H1 (cell line): Measurements from ENCODE around the gene PLSCR3. TPM values are rescaled to one million over a fixed set of nuclear protein-coding genes. Genes with fewer than 3 reads are reported as not detected.

Experiments used
- ASH2L ChIP-seq: fragments of 200-600, 300-600 bp; sonication (generic); IDR thresholded peaks from one replicate; pipeline ENCODE4 v1.7.1; 2017; ENCODE audit warnings: low read length
- CBX5 ChIP-seq: fragments of 300-800, 300-1000 bp; sonication (generic); IDR thresholded peaks from 2 replicates; pipeline ENCODE4 v1.7.1; 2016; ENCODE audit warnings: antibody characterized with exemption, low read length, low read depth
- CREB1 ChIP-seq: IDR thresholded peaks from 2 replicates; pipeline ENCODE4 v1.6.1; 2012; ENCODE audit warnings: inconsistent platforms
- CTBP2 ChIP-seq: IDR thresholded peaks from 2 replicates; pipeline ENCODE4 v1.7.0; 2011; ENCODE audit warnings: borderline replicate concordance, mild to moderate bottlenecking, moderate library complexity, mixed read lengths, low read length; ENCODE audit not compliant: insufficient read depth, insufficient read length
- EP300 ChIP-seq, 2 experiments: IDR thresholded peaks; 1 replicate in 1 of 2; 2 replicates in 1 of 2; pipeline ENCODE4 v1.6.1; 2011 to 2012; ENCODE audit warnings: low read depth in 2 of 2, low read length in 2 of 2, mild to moderate bottlenecking in 2 of 2, borderline replicate concordance in 1 of 2, inconsistent platforms in 1 of 2, moderate library complexity in 1 of 2
- FOSL1 ChIP-seq: IDR thresholded peaks from 2 replicates; pipeline ENCODE4 v1.6.1; 2011; ENCODE audit warnings: mild to moderate bottlenecking, low read depth, low read length, moderate library complexity; ENCODE audit not compliant: insufficient read depth
- KDM1A ChIP-seq: fragments of 200-600, 300-600 bp; sonication (generic); IDR thresholded peaks from 2 replicates; pipeline ENCODE4 v1.7.1; 2016; ENCODE audit warnings: mild to moderate bottlenecking, low read length, borderline replicate concordance
- SAP30 ChIP-seq: fragments of 300-600 bp; sonication (generic); IDR thresholded peaks from 2 replicates; pipeline ENCODE4 v1.7.1; 2012; ENCODE audit warnings: low read length, moderate library complexity, mild to moderate bottlenecking, inconsistent platforms; ENCODE audit not compliant: insufficient read depth, insufficient replicate concordance
- SIRT6 ChIP-seq: IDR thresholded peaks from one replicate; pipeline ENCODE4 v1.7.1; 2012; ENCODE audit warnings: low read length, inconsistent platforms
- polyA plus RNA-seq, 7 experiments: library from polyadenylated mRNA; depleted of rRNA in 3 of 7; stranded (reverse) in 5 of 7; unstranded in 2 of 7; fragments of >200 nt in 5 of 7; fragments of 200-250 nt in 2 of 7; gene quantifications; 1 replicate in 5 of 7; 2 replicates in 1 of 7; 4 replicates in 1 of 7; pipeline versions ENCODE4 v1.2.1 to v1.2.3, GENCODE V29; 2011 to 2013; ENCODE audit warnings: missing spikeins in 2 of 7, mixed read lengths in 2 of 7
- total RNA-seq: library from RNA; stranded (reverse); fragmentation: NEBNext Ultra II Directional; extraction: Animal tissue kit (Norgen Biotek cat#: 25700); gene quantifications from 2 replicates; pipeline ENCODE4 v1.2.1, GENCODE V29; 2021
- TF ChIP-seq, protein P1 (sequence below): IDR thresholded peaks from 2 replicates; pipeline ENCODE4 v1.6.1; 2012; ENCODE audit warnings: inconsistent platforms

Gene PLSCR3
- total and polyA plus RNA-seq, 2 of the 8 experiments (the other 6 are each of a cell fraction or from before 2014, with no cell fraction given), result 36.1 to 38.7 TPM

DNA sequence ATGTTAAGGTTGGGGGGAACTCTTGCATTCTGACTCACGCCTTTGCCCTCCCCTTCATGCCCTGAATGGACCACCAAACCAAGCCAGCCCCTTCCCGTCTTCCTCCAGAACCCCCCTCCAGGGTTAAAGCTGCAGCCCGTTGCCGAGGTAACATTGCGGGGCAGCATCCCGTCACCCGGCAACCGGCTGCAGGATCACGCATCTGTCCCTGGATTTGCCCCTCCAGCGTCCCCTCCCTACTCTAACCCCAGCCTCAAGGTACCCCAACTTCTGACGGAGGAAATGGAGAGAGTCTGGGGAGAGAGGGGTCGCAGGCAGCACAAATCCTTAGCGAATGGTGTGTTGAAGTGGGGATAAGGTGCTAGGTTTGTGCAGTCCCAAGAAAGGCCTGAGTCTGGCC lies 12.8 kb upstream of the PLSCR3 start (continued):
- TF ChIP-seq, protein P1, sequence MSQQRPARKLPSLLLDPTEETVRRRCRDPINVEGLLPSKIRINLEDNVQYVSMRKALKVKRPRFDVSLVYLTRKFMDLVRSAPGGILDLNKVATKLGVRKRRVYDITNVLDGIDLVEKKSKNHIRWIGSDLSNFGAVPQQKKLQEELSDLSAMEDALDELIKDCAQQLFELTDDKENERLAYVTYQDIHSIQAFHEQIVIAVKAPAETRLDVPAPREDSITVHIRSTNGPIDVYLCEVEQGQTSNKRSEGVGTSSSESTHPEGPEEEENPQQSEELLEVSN, result no peak
- TF ChIP-seq FOSL1 (no peak), CREB1 (no peak), ASH2L (no peak), EP300 (IDR thresholded peaks at IDR 0.05; ENCODE audit: borderline replicate concordance in 1 of 2, low read depth in 2 of 2, low read length in 2 of 2) (no peak), KDM1A (no peak), SIRT6 (no peak), CBX5 (no peak), SAP30 (no peak), CTBP2 (no peak)
- TF ChIP-seq, all 59 proteins: peak for 0
